Progenitor cell of endocrine pancreas (in vitro differentiated cells): ENCODE measurements around the gene METTL9. TPM values are rescaled to one million over a fixed set of nuclear protein-coding genes. Genes with fewer than 3 reads are reported as not detected.

ENCODE experiments used
- DNase-seq: peaks from one replicate; pipeline ENCODE4 v3.0.0; 2021; ENCODE audit warnings: low spot score; ENCODE audit not compliant: unreplicated experiment
- H3K27ac Mint-ChIP-seq: 2 replicates; pipeline ENCODE4 v1.8.0; 2021; ENCODE audit warnings: mild to moderate bottlenecking, moderate library complexity, mixed read lengths
- H3K27me3 Mint-ChIP-seq: 2 replicates; pipeline ENCODE4 v1.8.0; 2021; ENCODE audit warnings: mixed read lengths
- H3K36me3 Mint-ChIP-seq: 2 replicates; pipeline ENCODE4 v1.8.0; 2022; ENCODE audit warnings: mixed read lengths; ENCODE audit not compliant: insufficient read depth
- H3K4me1 Mint-ChIP-seq: 2 replicates; pipeline ENCODE4 v1.8.0; 2021; ENCODE audit warnings: low read depth, mixed read lengths
- H3K4me3 Mint-ChIP-seq: 2 replicates; pipeline ENCODE4 v1.8.0; 2021; ENCODE audit warnings: low read depth, mild to moderate bottlenecking, moderate library complexity, mixed read lengths
- H3K9me3 Mint-ChIP-seq: 2 replicates; pipeline ENCODE4 v1.8.0; 2021; ENCODE audit warnings: low read depth, mixed read lengths
- CTCF ChIP-seq: fragments of 200-600 bp; sonication (generic); IDR thresholded peaks from one replicate; pipeline ENCODE4 v1.5.0; 2021; ENCODE audit warnings: antibody characterized with exemption, mild to moderate bottlenecking; ENCODE audit not compliant: unreplicated experiment
- total RNA-seq: library from RNA; stranded (reverse); gene quantifications from 2 replicates; pipeline ENCODE4 v1.2.1, GENCODE V29; 2021

Gene METTL9
- total RNA-seq, 1 donor from 2014 or later, result 158 TPM

- no peak within 1 kb of the TSS for H3K27ac Mint-ChIP-seq
- no peak within 1 kb of the TSS for H3K4me3 Mint-ChIP-seq
- DNase-seq, result no peak
- no peaks in the 10 kb centered on the region for H3K9me3 Mint-ChIP-seq
- TF ChIP-seq CTCF, result no peak
- H3K36me3 Mint-ChIP-seq, result peaks cover 6% of the 10 kb centered on the region
- peaks cover 1% of the 10 kb centered on the region for H3K4me1 Mint-ChIP-seq
- no peaks in the 10 kb centered on the region for H3K27me3 Mint-ChIP-seq
Measured at GRCh38 chr16:21652453-21652852, 53.1 kb downstream of the METTL9 start, which contains the start of gene IGSF6. IGSF6 (minus strand) TSS chr16:21652608; CDS start chr16:21652598, 10 bp downstream.

- Mint-ChIP-seq H3K27me3 (no peaks in the 10 kb centered on the region), H3K36me3 (peaks cover 7% of the 10 kb centered on the region), H3K4me3 (no peak overlapping the region), H3K27ac (no peak overlapping the region), H3K9me3 (no peaks in the 10 kb centered on the region), H3K4me1 (no peaks in the 10 kb centered on the region)
- DNase-seq, result no peak
- no peak for TF ChIP-seq CTCF
Measured at GRCh38 chr16:21653571-21653970, 54.2 kb downstream of the METTL9 start.

- Mint-ChIP-seq H3K36me3 (peaks cover 7% of the 10 kb centered on the region), H3K4me1 (no peaks in the 10 kb centered on the region), H3K9me3 (no peaks in the 10 kb centered on the region), H3K27me3 (no peaks in the 10 kb centered on the region), H3K27ac (no peak overlapping the region), H3K4me3 (no peak overlapping the region)
- TF ChIP-seq CTCF, result no peak
- DNase-seq, result no peak
Measured at GRCh38 chr16:21654466-21654865, 55.1 kb downstream of the METTL9 start.

- Mint-ChIP-seq H3K27me3 (no peaks in the 10 kb centered on the region), H3K4me3 (no peak overlapping the region), H3K9me3 (no peaks in the 10 kb centered on the region), H3K4me1 (no peaks in the 10 kb centered on the region), H3K27ac (peak overlapping the region; percentile 62), H3K36me3 (peaks cover 7% of the 10 kb centered on the region)
- DNase-seq, result no peak
- TF ChIP-seq CTCF, result no peak
Measured at GRCh38 chr16:21654881-21655280, 55.5 kb downstream of the METTL9 start.

GRCh38 chr16:21656795-21657768 is 57.7 kb downstream of the METTL9 start:
- DNase-seq, result no peak
- Mint-ChIP-seq H3K27ac (no peak overlapping the region), H3K36me3 (peaks cover 7% of the 10 kb centered on the region), H3K27me3 (no peaks in the 10 kb centered on the region), H3K4me1 (no peaks in the 10 kb centered on the region), H3K9me3 (no peaks in the 10 kb centered on the region), H3K4me3 (no peak overlapping the region)
- TF ChIP-seq CTCF, result peak; percentile 84
